ENCODE measurements around the gene PSMB7.

The PSMB7 gene

DNA sequence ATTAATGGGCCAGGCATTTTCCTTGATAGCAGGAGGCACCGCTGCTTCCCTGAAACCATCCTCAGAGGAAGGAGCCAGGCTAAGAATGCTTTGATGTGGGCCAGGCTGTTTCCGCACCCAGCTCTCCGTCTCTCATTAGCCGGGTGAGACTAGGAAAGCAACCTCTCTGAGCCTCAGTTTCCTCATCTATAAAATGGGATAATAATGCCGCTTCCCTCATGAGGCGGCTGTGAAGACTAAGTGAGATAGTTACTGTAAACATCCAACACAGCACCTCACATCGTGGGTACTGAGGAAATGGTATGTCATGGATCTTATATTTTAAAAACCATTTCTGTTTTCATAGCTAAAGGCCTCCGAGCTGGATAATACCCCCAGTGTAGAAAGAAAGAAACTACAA is 111.0 kb downstream of the PSMB7 start:
- H3K4me1 ChIP-seq (ENCODE audit: control insufficient read depth, low read length): peaks cover 8% of the 10 kb centered on the region
- H3K9me2 ChIP-seq (replicated peaks; ENCODE audit: control insufficient read depth, low read length): no peaks in the 10 kb centered on the region
- no peaks in the 10 kb centered on the region for H3K9me3 ChIP-seq (ENCODE audit: control insufficient read depth, insufficient read depth, low read length)
- no peak overlapping the region for H3K4me3 ChIP-seq (ENCODE audit: low read length)
- no peaks in the 10 kb centered on the region for H4K20me1 ChIP-seq (ENCODE audit: control insufficient read depth, insufficient read depth, low read depth, low read length)
- H3K27ac ChIP-seq (ENCODE audit: low read depth, low read length): no peak overlapping the region
- no peak overlapping the region for H3K4me2 ChIP-seq (ENCODE audit: low read length)
- H3K36me3 ChIP-seq (ENCODE audit: control insufficient read depth, low read length): no peaks in the 10 kb centered on the region
- H3K27me3 ChIP-seq (ENCODE audit: control insufficient read depth, low read length): no peaks in the 10 kb centered on the region
- no peaks in the 10 kb centered on the region for H3F3A ChIP-seq (ENCODE audit: control insufficient read depth, insufficient read depth)
- TF ChIP-seq, protein P1, sequence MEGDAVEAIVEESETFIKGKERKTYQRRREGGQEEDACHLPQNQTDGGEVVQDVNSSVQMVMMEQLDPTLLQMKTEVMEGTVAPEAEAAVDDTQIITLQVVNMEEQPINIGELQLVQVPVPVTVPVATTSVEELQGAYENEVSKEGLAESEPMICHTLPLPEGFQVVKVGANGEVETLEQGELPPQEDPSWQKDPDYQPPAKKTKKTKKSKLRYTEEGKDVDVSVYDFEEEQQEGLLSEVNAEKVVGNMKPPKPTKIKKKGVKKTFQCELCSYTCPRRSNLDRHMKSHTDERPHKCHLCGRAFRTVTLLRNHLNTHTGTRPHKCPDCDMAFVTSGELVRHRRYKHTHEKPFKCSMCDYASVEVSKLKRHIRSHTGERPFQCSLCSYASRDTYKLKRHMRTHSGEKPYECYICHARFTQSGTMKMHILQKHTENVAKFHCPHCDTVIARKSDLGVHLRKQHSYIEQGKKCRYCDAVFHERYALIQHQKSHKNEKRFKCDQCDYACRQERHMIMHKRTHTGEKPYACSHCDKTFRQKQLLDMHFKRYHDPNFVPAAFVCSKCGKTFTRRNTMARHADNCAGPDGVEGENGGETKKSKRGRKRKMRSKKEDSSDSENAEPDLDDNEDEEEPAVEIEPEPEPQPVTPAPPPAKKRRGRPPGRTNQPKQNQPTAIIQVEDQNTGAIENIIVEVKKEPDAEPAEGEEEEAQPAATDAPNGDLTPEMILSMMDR (IDR thresholded peaks at IDR 0.05; ENCODE audit: low read depth, low read length, poor library complexity, severe bottlenecking): no peak
- TF ChIP-seq EZH2phosphoT487 (IDR thresholded peaks at IDR 0.05; ENCODE audit: borderline replicate concordance, low read length): no peak
- H3K79me2 ChIP-seq (ENCODE audit: control insufficient read depth, low read length): no peaks in the 10 kb centered on the region

DNA sequence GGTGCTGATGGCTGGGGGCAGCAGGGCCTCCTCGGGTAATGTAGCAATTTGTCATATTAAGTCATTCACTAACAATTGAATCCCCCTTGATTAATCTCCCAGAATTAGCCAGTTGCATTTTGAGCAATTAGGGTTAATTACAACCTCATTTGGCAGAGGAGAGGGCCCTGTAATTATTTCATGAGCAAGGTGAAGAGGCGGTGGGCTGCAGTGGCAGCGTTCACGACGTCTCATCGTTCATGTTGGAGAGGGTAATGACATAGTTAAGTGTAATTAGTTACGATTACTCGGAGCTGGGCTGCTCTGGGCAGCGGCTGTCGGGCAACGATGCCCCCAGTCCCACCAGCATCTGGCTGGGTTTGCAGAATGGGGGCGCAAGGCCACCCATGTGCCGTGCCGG is 111.5 kb downstream of the PSMB7 start:
- no peaks in the 10 kb centered on the region for H3K9me2 ChIP-seq (replicated peaks; ENCODE audit: control insufficient read depth, low read length)
- H3K36me3 ChIP-seq (ENCODE audit: control insufficient read depth, low read length): no peaks in the 10 kb centered on the region
- H3K27me3 ChIP-seq (ENCODE audit: control insufficient read depth, low read length): no peaks in the 10 kb centered on the region
- TF ChIP-seq, protein P1 (IDR thresholded peaks at IDR 0.05; ENCODE audit: low read depth, low read length, poor library complexity, severe bottlenecking): no peak
- no peak for TF ChIP-seq EZH2phosphoT487 (IDR thresholded peaks at IDR 0.05; ENCODE audit: borderline replicate concordance, low read length)
- no peak overlapping the region for H3K4me2 ChIP-seq (ENCODE audit: low read length)
- H3K27ac ChIP-seq (ENCODE audit: low read depth, low read length): no peak overlapping the region
- H4K20me1 ChIP-seq (ENCODE audit: control insufficient read depth, insufficient read depth, low read depth, low read length): no peaks in the 10 kb centered on the region
- peaks cover 8% of the 10 kb centered on the region for H3K4me1 ChIP-seq (ENCODE audit: control insufficient read depth, low read length)
- no peaks in the 10 kb centered on the region for H3K9me3 ChIP-seq (ENCODE audit: control insufficient read depth, insufficient read depth, low read length)
- no peak overlapping the region for H3K4me3 ChIP-seq (ENCODE audit: low read length)
- H3F3A ChIP-seq (ENCODE audit: control insufficient read depth, insufficient read depth): no peaks in the 10 kb centered on the region
- H3K79me2 ChIP-seq (ENCODE audit: control insufficient read depth, low read length): no peaks in the 10 kb centered on the region

Measured in DOHH2 (cell line).